ENCODE results near the gene SPATA46.

The SPATA46 gene

DNA sequence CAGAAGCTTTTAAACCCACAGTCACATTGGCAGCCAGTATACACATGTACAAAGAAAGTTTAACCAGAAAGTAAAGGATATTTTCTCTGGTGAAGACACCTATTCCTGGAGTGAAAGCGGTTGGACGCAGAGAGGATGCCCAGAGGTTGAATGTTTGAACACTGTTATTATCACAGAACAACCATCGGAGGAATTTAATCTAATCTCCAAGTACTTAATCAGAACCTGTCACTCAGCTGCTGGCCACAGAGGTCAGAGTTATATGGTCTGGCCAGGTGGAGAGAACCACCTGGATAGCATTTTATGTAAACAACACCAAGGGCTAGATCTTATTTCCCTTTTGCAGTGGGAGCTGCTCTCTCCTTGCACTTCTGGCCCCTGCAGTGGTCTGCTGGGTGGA is 29.4 kb downstream of the SPATA46 start:
- no peaks in the 10 kb centered on the region for H3K27me3 ChIP-seq (ENCODE audit: low read depth, low read length)
- no peak overlapping the region for H3K4me3 ChIP-seq (ENCODE audit: low read depth in 1 of 2, low read length in 2 of 2)
- H3K4me1 ChIP-seq (ENCODE audit: control insufficient read depth in 1 of 2, insufficient read depth in 2 of 2, low read length in 2 of 2): peaks cover 0 to 5% of the 10 kb centered on the region in 2 donors
- no peaks in the 10 kb centered on the region for H3K36me3 ChIP-seq (ENCODE audit: control insufficient read depth in 1 of 2, insufficient read depth in 2 of 2, low read length in 2 of 2)
- H3K27ac ChIP-seq (ENCODE audit: low read length): no peak overlapping the region
- H3K9me3 ChIP-seq (ENCODE audit: control insufficient read depth in 1 of 2, low read length in 2 of 2): no peaks in the 10 kb centered on the region

DNA sequence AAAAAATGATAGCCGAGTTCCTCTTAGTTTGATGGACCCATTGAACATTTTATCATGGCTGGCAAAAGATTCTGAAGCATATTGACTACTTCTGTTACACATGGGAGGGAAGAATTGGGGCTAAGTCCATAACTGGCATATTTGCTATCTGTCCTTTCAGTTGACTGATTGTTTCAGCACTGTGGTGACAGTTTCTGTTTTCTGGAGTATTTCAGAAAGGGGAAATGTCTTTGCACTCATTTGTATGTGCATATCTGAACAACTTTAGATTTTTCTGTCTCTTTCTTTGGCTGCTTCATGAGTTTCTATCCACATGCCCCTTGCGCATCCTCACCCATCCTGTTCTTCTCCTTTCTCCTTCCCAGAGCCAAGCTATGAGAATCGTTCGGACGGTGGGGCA is 33.2 kb downstream of the SPATA46 start:
- Histone ChIP-seq H3K4me3 (ENCODE audit: low read depth in 1 of 2, low read length in 2 of 2) (no peak overlapping the region), H3K9me3 (ENCODE audit: control insufficient read depth in 1 of 2, low read length in 2 of 2) (no peaks in the 10 kb centered on the region), H3K27me3 (ENCODE audit: low read depth, low read length) (no peaks in the 10 kb centered on the region), H3K36me3 (ENCODE audit: control insufficient read depth in 1 of 2, insufficient read depth in 2 of 2, low read length in 2 of 2) (no peaks in the 10 kb centered on the region), H3K4me1 (ENCODE audit: control insufficient read depth in 1 of 2, insufficient read depth in 2 of 2, low read length in 2 of 2) (no peaks in the 10 kb centered on the region), H3K27ac (ENCODE audit: low read length) (no peak overlapping the region)

DNA sequence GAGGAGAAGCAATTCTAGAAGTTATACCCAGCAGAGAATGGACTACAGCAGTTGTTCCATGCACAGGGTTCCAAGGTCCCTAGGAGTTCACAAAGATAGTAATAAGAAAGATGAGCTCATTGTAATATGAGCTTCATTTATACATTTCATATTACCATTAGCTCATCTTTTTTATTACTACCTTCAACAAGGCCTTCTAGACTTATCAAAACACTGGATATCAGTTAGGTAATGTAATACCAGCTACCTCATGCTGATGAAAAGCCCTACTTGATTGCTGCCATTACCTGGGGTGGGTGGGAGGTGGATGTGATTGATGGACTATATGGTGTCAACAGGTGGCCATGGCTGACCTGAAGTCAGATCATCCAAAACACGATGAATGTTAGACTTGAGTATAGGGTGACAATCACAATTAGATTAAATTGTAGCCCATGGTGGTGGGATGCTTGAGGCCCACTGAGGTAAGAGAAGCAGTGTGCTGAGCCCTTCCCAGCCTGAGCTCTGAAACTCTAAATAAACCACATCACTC is 34.1 kb downstream of the SPATA46 start:
- H3K9me3 ChIP-seq (ENCODE audit: control insufficient read depth in 1 of 2, low read length in 2 of 2): no peaks in the 10 kb centered on the region
- H3K4me3 ChIP-seq (ENCODE audit: low read depth in 1 of 2, low read length in 2 of 2): no peak overlapping the region
- H3K27me3 ChIP-seq (ENCODE audit: low read depth, low read length): no peaks in the 10 kb centered on the region
- no peak overlapping the region for H3K27ac ChIP-seq (ENCODE audit: low read length)
- no peaks in the 10 kb centered on the region for H3K36me3 ChIP-seq (ENCODE audit: control insufficient read depth in 1 of 2, insufficient read depth in 2 of 2, low read length in 2 of 2)
- no peaks in the 10 kb centered on the region for H3K4me1 ChIP-seq (ENCODE audit: control insufficient read depth in 1 of 2, insufficient read depth in 2 of 2, low read length in 2 of 2)

DNA sequence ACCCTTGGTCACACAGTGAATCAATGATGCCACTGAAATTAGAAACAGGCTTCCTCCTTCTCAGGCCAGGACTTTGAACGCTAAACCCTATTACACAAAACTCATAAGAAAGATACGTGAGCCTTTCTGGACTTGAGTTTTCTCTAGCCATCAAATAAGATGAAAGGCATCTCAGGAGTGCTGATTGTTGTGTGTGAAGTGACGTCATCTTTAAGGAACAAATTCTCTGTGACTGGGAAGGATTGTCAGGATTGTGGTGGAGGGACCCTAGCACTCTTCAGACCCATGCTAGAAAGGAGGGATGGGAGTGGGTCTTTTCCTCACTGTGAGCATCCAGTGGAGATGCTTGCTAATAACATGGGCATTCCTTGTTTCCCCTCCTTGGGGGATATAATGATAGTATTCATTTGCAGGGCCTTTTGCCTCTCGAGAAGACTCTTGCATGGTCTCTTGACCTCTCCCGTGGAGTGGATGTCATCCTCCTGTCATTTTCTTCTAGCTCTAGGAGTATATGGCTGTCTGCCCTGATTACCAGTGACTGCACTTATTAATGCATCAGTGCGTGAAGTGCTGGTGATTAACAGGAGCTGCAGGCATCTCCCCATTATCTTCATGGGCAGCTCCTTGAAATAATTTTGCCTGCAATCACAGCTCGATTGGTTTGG is 39.9 kb downstream of the SPATA46 start:
- Histone ChIP-seq H3K4me1 (ENCODE audit: control insufficient read depth in 1 of 2, insufficient read depth in 2 of 2, low read length in 2 of 2) (no peaks in the 10 kb centered on the region), H3K27ac (ENCODE audit: low read length) (no peak overlapping the region), H3K9me3 (ENCODE audit: control insufficient read depth in 1 of 2, low read length in 2 of 2) (no peaks in the 10 kb centered on the region), H3K4me3 (ENCODE audit: low read depth in 1 of 2, low read length in 2 of 2) (no peak overlapping the region), H3K36me3 (ENCODE audit: control insufficient read depth in 1 of 2, insufficient read depth in 2 of 2, low read length in 2 of 2) (no peaks in the 10 kb centered on the region), H3K27me3 (ENCODE audit: low read depth, low read length) (no peaks in the 10 kb centered on the region)

DNA sequence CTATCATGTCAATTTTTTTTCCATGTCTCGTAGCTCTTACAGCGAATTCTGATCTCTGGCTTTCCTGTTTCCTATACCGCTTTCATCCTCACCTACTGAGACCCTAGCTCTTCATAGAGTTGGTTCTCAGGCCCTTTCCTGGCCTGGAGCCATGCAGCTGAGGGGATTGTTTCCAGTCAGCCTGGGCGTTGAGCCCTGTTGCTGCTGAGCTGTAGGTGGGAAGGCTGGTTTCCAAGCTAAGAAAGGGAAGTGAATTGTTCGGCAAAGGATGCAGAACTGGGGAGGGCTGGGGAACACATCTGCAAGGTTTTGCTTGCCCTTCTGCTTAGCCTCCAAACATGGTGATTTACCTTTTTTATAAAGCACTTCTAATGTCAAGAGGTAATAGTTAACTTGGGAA is 41.5 kb downstream of the SPATA46 start:
- H3K4me3 ChIP-seq (ENCODE audit: low read depth in 1 of 2, low read length in 2 of 2): no peak overlapping the region
- H3K27ac ChIP-seq (ENCODE audit: low read length): no peak overlapping the region
- H3K4me1 ChIP-seq (ENCODE audit: control insufficient read depth in 1 of 2, insufficient read depth in 2 of 2, low read length in 2 of 2): no peaks in the 10 kb centered on the region
- no peaks in the 10 kb centered on the region for H3K36me3 ChIP-seq (ENCODE audit: control insufficient read depth in 1 of 2, insufficient read depth in 2 of 2, low read length in 2 of 2)
- H3K27me3 ChIP-seq (ENCODE audit: low read depth, low read length): no peaks in the 10 kb centered on the region
- no peaks in the 10 kb centered on the region for H3K9me3 ChIP-seq (ENCODE audit: control insufficient read depth in 1 of 2, low read length in 2 of 2)

DNA sequence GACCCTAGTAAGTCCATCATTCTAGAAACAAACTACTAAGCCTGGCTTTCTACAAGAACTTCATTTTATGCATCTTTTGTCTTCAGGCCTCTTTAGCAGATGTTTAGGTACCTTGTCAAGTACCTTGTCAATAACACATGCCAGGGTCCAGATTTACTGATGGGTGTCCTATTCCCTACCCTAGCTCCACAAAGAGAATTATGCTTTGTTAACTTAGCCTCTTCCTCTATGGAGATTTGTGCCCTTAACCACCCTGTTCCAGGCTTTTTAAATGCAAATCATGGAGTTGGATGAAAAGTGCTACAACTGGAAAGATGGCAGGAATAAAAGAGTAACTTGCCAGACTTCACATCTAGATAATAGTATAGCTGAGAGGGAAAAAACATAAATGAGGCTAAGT is 42.7 kb downstream of the SPATA46 start:
- H3K9me3 ChIP-seq (ENCODE audit: control insufficient read depth in 1 of 2, low read length in 2 of 2): no peaks in the 10 kb centered on the region
- H3K4me3 ChIP-seq (ENCODE audit: low read depth in 1 of 2, low read length in 2 of 2): no peak overlapping the region
- H3K36me3 ChIP-seq (ENCODE audit: control insufficient read depth in 1 of 2, insufficient read depth in 2 of 2, low read length in 2 of 2): no peaks in the 10 kb centered on the region
- no peaks in the 10 kb centered on the region for H3K27me3 ChIP-seq (ENCODE audit: low read depth, low read length)
- no peaks in the 10 kb centered on the region for H3K4me1 ChIP-seq (ENCODE audit: control insufficient read depth in 1 of 2, insufficient read depth in 2 of 2, low read length in 2 of 2)
- H3K27ac ChIP-seq (ENCODE audit: low read length): no peak overlapping the region

DNA sequence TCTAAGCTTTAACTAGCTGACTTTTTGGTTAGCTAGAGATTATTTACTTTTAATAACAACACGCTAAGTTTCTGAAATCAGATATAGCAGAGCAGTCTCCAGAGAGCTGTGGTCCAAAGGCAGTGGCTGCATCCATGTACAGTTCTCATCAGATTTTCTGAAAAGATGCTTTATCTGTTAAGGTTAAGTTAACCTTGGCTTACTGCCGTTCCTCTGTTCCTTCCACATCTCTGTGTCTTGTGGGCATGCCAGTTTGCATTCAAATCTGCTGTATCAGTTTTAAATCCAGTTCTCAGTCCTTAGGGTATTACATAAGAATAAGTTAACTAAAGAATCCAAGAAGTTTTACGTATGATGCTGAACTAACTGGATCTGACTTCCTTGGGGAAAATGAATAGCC is 46.8 kb downstream of the SPATA46 start:
- Histone ChIP-seq H3K36me3 (ENCODE audit: control insufficient read depth in 1 of 2, insufficient read depth in 2 of 2, low read length in 2 of 2) (no peaks in the 10 kb centered on the region), H3K9me3 (ENCODE audit: control insufficient read depth in 1 of 2, low read length in 2 of 2) (no peaks in the 10 kb centered on the region)

DNA sequence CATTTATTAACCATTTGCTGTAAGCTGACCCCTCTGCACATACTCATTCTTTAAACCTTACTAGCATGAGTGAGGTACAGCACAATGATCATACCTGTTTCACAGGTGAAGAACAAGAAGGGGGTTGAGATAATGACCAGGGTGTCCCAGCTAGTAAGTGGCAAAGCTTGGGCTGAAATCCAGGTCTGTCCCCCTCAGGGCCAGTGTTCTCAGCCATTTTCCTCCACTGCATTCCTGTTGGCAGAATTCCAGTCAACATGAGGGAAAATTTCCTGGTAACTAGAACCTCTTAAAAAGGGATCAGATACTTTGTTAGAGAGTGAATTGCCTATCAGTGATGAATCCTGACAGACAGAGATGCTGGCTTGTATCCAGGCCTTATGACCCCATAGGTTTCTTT is 48.1 kb downstream of the SPATA46 start:
- no peaks in the 10 kb centered on the region for H3K4me1 ChIP-seq (ENCODE audit: control insufficient read depth in 1 of 2, insufficient read depth in 2 of 2, low read length in 2 of 2)
- no peaks in the 10 kb centered on the region for H3K27me3 ChIP-seq (ENCODE audit: low read depth, low read length)
- H3K27ac ChIP-seq (ENCODE audit: low read length): no peak overlapping the region
- no peak overlapping the region for H3K4me3 ChIP-seq (ENCODE audit: low read depth in 1 of 2, low read length in 2 of 2)
- no peaks in the 10 kb centered on the region for H3K9me3 ChIP-seq (ENCODE audit: control insufficient read depth in 1 of 2, low read length in 2 of 2)
- no peaks in the 10 kb centered on the region for H3K36me3 ChIP-seq (ENCODE audit: control insufficient read depth in 1 of 2, insufficient read depth in 2 of 2, low read length in 2 of 2)

More for the DNA sequence above, 46.8 kb downstream of the SPATA46 start:
- Histone ChIP-seq H3K4me3 (ENCODE audit: low read depth in 1 of 2, low read length in 2 of 2) (no peak overlapping the region), H3K27me3 (ENCODE audit: low read depth, low read length) (no peaks in the 10 kb centered on the region), H3K4me1 (ENCODE audit: control insufficient read depth in 1 of 2, insufficient read depth in 2 of 2, low read length in 2 of 2) (no peaks in the 10 kb centered on the region), H3K27ac (ENCODE audit: low read length) (no peak overlapping the region)

DNA sequence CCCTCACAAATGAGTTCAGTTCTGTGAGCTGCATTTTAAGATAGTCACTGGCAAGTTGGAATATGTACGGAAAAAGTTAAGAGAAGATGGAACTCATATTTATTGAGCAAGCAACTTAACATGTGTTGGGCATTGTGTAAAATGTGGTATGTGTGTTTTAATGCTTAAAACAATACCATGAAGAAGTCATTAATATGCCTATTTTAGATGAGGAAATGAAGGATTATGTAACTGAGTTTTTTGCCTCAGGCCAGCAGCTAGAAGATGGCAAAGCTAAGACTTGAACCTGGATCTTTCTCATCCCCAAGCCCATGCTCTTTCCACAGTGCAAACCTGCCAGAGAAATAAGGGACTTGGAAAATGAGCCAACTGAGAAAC is 48.9 kb downstream of the SPATA46 start:
- H3K4me1 ChIP-seq (ENCODE audit: control insufficient read depth in 1 of 2, insufficient read depth in 2 of 2, low read length in 2 of 2): no peaks in the 10 kb centered on the region
- no peaks in the 10 kb centered on the region for H3K36me3 ChIP-seq (ENCODE audit: control insufficient read depth in 1 of 2, insufficient read depth in 2 of 2, low read length in 2 of 2)
- H3K27me3 ChIP-seq (ENCODE audit: low read depth, low read length): no peaks in the 10 kb centered on the region
- no peak overlapping the region for H3K27ac ChIP-seq (ENCODE audit: low read length)
- H3K9me3 ChIP-seq (ENCODE audit: control insufficient read depth in 1 of 2, low read length in 2 of 2): no peaks in the 10 kb centered on the region
- no peak overlapping the region for H3K4me3 ChIP-seq (ENCODE audit: low read depth in 1 of 2, low read length in 2 of 2)

DNA sequence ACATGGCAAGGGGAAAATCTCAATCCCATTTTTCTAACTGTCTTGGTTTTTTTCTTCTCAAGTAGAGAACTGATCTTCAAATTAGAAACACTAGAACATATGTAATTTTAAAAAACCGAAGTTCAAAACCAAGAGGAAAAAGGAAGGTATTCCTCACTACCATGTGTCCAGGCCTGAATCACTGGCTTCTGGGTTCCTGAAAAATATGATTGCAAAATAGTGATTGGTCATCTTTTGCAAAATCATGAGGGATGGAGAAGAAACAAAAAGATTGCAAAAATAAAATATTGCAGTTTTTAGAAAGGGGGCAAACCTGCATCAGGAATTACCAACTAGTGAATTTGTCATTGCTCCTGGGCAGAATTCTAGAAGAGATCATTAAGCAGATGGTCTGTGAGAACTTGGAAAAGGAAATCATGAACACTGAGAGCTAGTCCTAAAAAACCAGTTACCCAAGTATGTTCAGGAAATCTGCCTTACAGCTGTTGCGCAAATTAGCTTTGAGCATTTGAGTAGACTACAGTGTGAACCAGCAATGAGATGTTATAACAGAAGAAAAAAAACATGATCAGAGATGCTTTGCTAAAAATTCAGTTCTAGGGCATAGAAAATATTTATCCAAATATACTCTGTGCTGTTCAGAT is 49.4 kb downstream of the SPATA46 start:
- H3K4me1 ChIP-seq (ENCODE audit: control insufficient read depth in 1 of 2, insufficient read depth in 2 of 2, low read length in 2 of 2): no peaks in the 10 kb centered on the region
- no peak overlapping the region for H3K4me3 ChIP-seq (ENCODE audit: low read depth in 1 of 2, low read length in 2 of 2)
- no peaks in the 10 kb centered on the region for H3K27me3 ChIP-seq (ENCODE audit: low read depth, low read length)

DNA sequence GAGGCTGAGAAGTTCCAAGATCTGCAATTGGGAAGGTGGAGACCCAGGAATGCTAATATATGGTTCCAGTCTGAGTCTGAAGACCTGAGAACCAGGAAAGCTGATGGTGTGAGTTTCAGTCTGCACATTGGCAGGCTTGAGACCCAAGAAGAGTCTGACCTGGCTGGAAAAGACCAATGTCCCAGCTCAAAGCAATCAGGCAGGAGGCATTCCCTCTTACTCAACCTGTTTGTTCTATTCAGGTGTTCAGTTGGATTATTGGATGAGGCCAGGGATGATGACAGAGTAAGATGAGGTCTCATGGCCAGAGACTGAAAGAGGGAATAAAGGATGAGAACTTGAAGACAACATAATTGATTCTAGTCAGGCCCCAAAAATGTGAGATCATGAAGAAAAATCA is 50.1 kb downstream of the SPATA46 start:
- Histone ChIP-seq H3K36me3 (ENCODE audit: control insufficient read depth in 1 of 2, insufficient read depth in 2 of 2, low read length in 2 of 2) (no peaks in the 10 kb centered on the region), H3K4me3 (ENCODE audit: low read depth in 1 of 2, low read length in 2 of 2) (no peak overlapping the region), H3K4me1 (ENCODE audit: control insufficient read depth in 1 of 2, insufficient read depth in 2 of 2, low read length in 2 of 2) (no peaks in the 10 kb centered on the region), H3K27ac (ENCODE audit: low read length) (no peak overlapping the region), H3K27me3 (ENCODE audit: low read depth, low read length) (no peaks in the 10 kb centered on the region), H3K9me3 (ENCODE audit: control insufficient read depth in 1 of 2, low read length in 2 of 2) (no peaks in the 10 kb centered on the region)

More for the DNA sequence above, 49.4 kb downstream of the SPATA46 start:
- H3K36me3 ChIP-seq (ENCODE audit: control insufficient read depth in 1 of 2, insufficient read depth in 2 of 2, low read length in 2 of 2): no peaks in the 10 kb centered on the region
- no peak overlapping the region for H3K27ac ChIP-seq (ENCODE audit: low read length)
- H3K9me3 ChIP-seq (ENCODE audit: control insufficient read depth in 1 of 2, low read length in 2 of 2): no peaks in the 10 kb centered on the region

DNA sequence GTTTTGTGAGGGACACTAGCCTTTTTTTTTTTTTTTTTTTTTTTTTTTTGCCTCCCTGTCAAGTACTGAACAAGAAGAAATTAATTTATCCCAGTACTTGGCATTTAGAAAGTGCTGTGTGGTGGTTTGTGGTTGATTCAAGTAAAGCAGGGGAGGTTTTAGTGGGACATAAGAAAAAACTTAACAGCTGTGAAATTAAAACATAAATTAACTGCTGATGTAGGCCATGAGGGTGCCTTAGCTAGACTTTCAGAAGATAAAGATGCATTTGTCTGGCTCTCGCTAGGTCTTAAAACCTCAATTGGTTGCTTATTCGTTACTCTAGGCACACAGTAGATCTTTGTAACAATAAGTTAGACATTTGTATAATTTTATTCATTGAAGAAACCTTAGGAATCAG is 52.3 kb downstream of the SPATA46 start:
- Histone ChIP-seq H3K27me3 (ENCODE audit: low read depth, low read length) (no peaks in the 10 kb centered on the region), H3K36me3 (ENCODE audit: control insufficient read depth in 1 of 2, insufficient read depth in 2 of 2, low read length in 2 of 2) (no peaks in the 10 kb centered on the region), H3K9me3 (ENCODE audit: control insufficient read depth in 1 of 2, low read length in 2 of 2) (no peaks in the 10 kb centered on the region), H3K4me3 (ENCODE audit: low read depth in 1 of 2, low read length in 2 of 2) (no peak overlapping the region), H3K4me1 (ENCODE audit: control insufficient read depth in 1 of 2, insufficient read depth in 2 of 2, low read length in 2 of 2) (no peaks in the 10 kb centered on the region), H3K27ac (ENCODE audit: low read length) (no peak overlapping the region)

Measured in muscle layer of duodenum (tissue), 2 donors.